Stomach (tissue), 4 donors: Measurements from ENCODE around the gene SLAMF1.

Experiments
- CTCF ChIP-seq, 7 experiments: fragments of 450-650 bp in 4 of 7; fragments of 200-600 bp in 3 of 7; sonication (generic) in 3 of 7; IDR thresholded peaks; one replicate each; pipeline ENCODE4 v1.5.1; 2016 to 2019; ENCODE audit warnings: antibody characterized with exemption in 7 of 7, control low read depth in 2 of 7, mild to moderate bottlenecking in 1 of 7
- EP300 ChIP-seq: sonication (generic); formaldehyde crosslinking; IDR thresholded peaks from one replicate; pipeline ENCODE4 v1.6.1; 2017; ENCODE audit warnings: antibody characterized with exemption
- POLR2A ChIP-seq, 4 donors: fragments of 450-650 bp; IDR thresholded peaks; one replicate each; pipeline ENCODE4 v1.6.1; 2016; ENCODE audit warnings: antibody characterized with exemption in 4 of 4, control low read depth in 2 of 4, mild to moderate bottlenecking in 1 of 4, moderate library complexity in 1 of 4

- no peak for TF ChIP-seq CTCF (IDR thresholded peaks at IDR 0.05)
- TF ChIP-seq POLR2A (IDR thresholded peaks at IDR 0.05), result no peak
- no peak for TF ChIP-seq EP300
Observed at GRCh38 chr1:160676869-160677597, 30.2 kb upstream of the SLAMF1 start.
